HG03342 (cell line): Measurements from ENCODE around the gene MON2.

Experiments used
- ATAC-seq: cut with Tn5 transposase; IDR thresholded peaks from one replicate; pipeline ENCODE4 v1.9.1; 2021; ENCODE audit warnings: mild to moderate bottlenecking, moderate library complexity; ENCODE audit not compliant: unreplicated experiment

The MON2 gene

GRCh38 chr12:62605981-62606380 is 139.4 kb downstream of the MON2 start:
- ATAC-seq = no peak

GRCh38 chr12:62606654-62607053 is 140.0 kb downstream of the MON2 start:
- ATAC-seq = no peak

DNA sequence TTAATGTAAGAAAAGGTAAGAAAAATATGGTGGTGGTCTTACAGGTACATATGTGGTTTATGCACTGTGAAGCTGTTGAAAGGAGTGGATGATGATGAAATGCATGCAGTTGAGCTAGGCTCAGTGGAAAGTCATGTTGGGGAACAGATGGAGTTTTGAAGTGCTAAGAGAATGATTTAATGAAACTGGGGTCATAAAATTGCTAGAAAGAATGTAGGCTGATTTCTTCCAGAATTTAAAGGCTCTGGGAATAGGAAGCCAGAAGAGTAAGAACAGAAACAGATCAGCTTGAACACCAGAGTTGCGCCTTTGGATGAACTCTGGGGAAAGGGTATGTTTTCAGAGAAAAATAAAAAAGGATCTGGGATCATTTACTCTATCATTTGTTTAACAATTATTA is 146.5 kb downstream of the MON2 start:
- no peak for ATAC-seq

DNA sequence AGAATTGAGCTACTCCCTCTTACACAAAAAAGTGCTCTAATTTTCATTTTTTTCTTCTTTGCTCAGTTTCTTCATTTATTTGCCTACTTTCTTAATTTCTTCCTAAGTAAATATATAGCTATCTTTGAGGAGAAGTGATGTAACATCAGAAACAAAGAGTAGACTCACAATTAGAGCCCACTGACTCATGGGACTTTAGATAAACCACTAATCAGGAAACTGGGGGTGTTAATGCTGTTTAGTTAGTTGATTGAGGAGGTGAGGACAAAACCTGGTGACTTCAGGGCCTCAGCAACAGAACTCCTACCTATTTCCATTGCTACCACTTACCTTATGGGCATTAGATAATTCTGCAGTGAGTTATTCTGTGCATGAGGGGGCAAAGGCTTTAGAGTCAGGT is 151.7 kb downstream of the MON2 start:
- no peak for ATAC-seq

DNA sequence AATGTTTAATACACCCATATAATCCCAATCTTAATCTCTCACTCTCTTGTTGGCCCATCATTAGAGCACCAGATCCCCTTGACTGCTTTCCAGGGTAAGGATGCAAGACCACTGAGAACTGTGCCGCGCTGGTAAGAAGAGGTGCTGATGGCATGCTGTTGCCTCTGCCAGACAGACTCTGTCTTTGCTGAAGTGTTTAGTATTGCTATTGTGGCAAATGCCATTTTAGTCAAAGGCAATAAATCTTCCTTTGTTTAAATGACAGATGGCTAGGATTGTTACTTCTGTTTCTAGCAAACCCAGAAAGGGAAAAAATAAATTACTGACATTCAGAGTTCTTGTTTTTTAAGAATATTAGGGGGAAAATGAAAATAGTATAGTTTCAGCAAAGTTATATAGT is 152.3 kb downstream of the MON2 start:
- no peak for ATAC-seq

GRCh38 chr12:62621101-62621638 is 154.5 kb downstream of the MON2 start:
- ATAC-seq = no peak

DNA sequence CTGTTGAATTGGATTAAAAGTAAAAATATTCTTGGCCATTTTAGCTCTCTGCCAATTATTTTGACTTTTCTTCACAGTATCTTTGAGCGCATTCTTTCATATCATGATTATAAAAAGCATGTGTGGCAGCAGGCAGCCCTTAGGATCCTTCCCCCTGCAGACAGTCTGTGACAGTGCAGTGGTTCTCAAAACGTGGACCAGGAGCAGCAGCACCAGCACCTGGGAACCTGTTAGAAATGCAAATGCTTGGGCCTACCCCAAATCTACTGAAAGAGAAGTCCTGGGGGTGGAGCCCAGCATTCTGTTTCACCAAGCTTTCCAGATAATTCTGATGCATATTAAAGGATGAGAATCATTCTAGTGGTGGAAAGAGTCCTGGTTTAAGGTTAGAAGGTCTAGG is 155.6 kb downstream of the MON2 start:
- no peak for ATAC-seq

- no peak for ATAC-seq
These were observed 158.6 kb downstream of the MON2 start for GRCh38 chr12:62625228-62625627.

DNA sequence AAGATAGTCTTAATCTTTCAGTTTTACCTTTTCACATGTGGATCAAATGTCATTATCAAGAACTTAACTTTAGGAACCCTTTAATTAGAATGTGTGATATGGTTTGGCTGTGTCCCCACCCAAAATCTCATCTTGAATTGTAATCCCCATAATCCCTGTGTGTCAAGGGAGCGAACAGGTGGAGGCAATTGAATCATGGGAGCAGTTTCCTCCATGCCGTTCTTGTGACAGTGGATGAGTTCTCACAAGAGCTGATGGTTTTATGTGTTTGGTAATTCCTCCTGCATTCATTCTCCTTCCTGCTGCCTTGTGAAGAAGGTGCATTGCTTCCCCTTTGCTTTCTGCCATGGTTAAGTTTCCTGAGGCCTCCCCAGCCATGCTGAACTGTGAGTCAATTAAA is 160.6 kb downstream of the MON2 start:
- no peak for ATAC-seq

DNA sequence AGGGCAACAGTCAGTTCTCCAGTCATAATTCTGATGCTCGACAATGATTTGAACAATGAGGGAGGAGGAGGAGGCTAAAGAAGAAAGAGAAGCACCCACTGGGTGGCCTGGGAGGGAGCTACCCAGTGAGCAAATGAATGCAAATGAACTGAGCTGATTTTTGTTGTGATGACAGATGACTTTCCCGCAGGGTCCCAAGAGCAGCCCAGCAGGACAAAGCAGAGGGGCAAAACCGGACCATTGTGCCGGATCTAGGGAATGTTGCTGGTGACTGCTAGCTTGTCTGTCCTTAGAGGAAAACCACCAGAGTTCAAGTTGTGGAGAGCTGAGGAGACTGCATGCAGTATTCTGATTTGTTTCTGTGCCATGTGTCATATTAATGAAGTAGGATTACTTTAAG is 162.8 kb downstream of the MON2 start:
- ATAC-seq = no peak

- ATAC-seq = no peak
These were observed 163.5 kb downstream of the MON2 start for GRCh38 chr12:62629971-62630739.

DNA sequence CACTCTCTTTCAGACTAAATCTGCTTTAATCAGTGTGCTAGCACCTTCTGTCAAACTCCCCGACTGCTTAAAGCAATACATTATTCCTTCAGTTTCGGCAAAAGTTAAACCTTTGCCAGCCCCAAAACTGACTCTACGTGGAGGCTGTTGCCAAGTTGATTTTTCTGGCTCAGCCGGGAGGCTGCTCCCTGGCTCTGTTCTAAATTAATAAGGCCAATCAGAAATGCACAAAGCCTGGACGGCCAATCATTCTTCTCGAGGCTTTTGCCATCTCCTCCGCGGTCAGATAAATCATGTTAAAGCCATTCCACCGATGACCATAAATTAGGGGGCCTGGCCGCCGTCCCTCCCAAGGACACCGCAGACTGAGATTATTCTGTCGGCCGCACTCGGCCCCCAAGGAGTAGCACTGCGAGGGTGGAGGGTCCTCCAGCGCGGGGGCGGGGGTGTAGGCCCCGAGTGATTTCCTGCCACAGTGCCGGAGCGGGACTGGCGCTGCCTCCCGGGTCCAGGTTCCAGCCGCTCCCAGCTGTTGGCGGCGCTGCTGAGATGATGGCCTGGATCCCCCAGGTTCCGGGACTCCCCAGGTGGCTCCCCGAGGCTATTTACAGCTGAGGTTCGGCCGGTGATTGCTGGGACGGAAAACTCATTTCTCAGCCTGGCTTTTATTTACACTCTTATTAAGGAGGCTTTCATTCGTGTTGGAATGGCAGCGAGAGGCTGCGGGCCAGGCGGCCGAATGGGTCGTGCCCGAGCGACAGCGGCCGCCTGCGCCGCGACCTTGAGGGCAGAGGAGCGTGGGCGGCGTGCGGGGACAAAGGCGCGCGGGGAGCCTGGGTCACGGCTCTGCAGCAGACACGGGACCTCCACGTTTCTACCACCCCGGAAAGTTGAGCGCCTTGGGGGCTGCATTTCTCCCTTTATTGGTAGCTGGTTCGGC is 165.1 kb downstream of the MON2 start:
- peak; percentile 73 for ATAC-seq

DNA sequence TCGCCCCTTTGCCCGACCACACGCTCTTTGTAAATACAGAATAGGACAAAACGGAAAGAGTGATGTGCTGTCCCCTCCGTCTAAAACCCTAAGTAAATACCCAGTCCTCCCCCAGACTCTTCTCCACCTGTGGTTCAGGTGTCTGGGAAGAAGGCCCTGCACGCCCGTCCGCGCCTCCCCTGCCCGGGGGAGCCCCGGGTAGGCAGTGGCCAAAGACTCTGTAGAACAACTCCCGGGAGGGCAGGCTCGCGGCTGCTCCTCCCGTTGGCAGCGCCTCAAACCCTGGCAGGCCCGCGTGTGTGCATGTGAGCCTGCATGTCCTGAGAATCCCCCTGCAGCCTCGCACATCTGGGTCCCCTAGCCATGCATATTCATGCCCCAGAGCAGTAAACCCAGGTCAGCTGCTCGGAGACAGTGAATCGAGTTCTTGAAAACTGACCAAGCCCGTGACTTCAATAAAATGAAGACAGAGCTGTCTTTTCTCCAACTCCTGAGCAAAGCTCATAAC is 165.8 kb downstream of the MON2 start:
- ATAC-seq = peak; percentile 26

DNA sequence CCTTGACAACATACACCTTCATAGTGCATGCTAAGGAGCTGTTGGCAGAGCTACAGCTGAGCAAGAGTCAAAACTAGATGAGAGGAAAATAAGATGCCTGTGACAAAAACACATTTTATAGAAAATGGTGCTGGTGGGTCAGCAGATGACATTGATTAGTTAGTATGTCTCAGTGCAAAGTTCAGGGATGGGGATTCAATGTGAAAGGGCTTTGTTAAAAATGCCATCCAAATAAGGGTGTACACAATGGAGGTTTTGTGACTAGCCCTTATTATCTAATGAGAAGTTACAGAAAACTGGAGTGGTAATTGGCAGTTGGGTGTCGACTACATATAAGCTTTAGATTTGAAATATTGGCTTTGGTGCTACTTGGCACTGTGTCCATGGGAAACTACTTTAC is 169.0 kb downstream of the MON2 start:
- ATAC-seq = no peak

GRCh38 chr12:62637679-62638078 is 171.1 kb downstream of the MON2 start:
- ATAC-seq = no peak

GRCh38 chr12:62640910-62641448 is 174.4 kb downstream of the MON2 start:
- ATAC-seq = peak; percentile 91

DNA sequence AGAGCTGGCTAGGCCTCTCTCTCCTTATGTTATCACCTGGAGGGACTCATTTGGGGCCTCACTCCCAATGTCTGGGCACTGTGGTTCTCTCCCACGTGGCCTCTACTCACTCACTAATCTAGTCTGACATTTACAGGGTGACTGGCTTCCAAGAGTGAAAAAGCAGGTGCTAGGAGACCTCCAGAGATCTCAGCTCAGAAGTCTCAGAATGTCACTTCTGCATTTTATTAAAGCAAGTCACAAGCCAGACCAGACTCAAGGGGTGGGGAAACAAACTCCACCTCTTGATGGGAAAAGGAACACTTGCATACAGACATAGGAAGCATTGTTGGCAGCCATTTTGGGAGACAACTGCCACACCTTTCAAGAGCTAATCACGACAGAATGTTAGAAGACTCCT is 175.9 kb downstream of the MON2 start:
- ATAC-seq = no peak

- ATAC-seq = no peak
These were observed 176.9 kb downstream of the MON2 start for GRCh38 chr12:62643486-62643885.

GRCh38 chr12:62646566-62646965 is 179.9 kb downstream of the MON2 start:
- no peak for ATAC-seq

DNA sequence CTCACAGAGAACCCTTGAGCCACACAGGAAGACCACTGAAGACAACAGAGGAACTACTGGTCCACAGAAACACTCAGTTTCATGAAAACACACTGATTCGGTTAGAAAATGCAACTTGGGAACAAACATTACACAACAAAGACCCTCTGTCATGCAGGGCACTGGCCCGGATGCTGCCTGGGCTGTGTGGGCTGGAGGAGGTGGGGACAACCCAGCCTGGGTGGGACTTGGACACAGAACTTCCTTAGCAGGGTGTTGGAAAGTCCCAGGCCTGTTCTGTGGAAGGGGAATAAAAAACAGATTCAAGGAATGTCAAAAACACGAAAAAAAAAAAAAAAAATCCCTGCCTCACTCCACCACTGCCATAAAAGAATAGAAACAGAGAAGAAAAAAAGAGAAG is 181.0 kb downstream of the MON2 start:
- ATAC-seq = no peak

DNA sequence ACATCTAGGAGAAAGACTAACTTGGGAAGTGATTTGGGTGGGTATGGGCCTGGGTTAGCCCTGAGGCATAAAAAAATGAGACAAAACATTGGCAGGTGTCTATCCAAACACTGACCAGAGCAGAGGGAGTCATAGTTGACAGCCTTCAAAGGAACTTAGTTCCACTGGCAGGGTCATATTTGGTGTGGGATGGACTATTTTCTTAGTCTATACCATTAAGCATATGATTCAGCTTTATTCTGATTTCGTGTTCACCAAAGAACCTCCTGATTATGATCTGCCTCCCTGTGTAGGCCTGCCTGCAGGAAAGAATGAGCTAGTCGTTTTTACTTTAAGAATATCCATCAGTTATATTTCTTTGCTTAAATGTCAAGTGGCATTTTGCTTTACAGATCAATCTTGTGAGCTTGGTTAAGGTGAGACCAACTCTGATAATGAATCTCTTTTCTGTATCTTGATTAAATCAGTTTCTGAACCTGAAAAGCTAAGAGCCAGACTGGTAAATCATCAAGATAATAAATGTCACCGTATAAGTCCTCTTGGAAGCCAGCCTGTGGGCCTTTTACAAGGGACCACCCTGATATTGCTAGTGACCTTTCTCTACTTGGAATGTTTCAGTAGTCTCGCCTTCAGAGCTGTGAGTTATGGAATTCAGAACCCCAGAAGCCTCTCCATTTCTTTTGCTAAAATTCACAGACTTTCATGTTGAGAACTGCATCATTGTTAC is 182.9 kb downstream of the MON2 start:
- ATAC-seq = no peak
